SK-N-SH (cell line): ENCODE measurements around the gene BCAS2.

Experiments
- CTCF ChIP-seq: fragments of 200-600 bp; sonication (generic); IDR thresholded peaks from 2 replicates; pipeline ENCODE4 v1.6.1; 2017; ENCODE audit warnings: antibody characterized with exemption, mild to moderate bottlenecking, moderate library complexity
- EP300 ChIP-seq, 2 experiments: IDR thresholded peaks; 2 replicates each; pipeline versions ENCODE4 v1.4.0 to v1.6.1; 2012; ENCODE audit warnings: borderline replicate concordance in 1 of 2, low read depth in 1 of 2, low read length in 1 of 2
- FOXM1 ChIP-seq: IDR thresholded peaks from 2 replicates; pipeline ENCODE4 v1.4.0; 2012; ENCODE audit warnings: low read depth, mild to moderate bottlenecking
- GABPA ChIP-seq: IDR thresholded peaks from 2 replicates; pipeline ENCODE4 v1.4.0; 2012; ENCODE audit warnings: low read depth, mild to moderate bottlenecking
- MAX ChIP-seq: IDR thresholded peaks from 2 replicates; pipeline ENCODE4 v1.4.0; 2012; ENCODE audit warnings: low read depth
- RFX5 ChIP-seq: IDR thresholded peaks from 2 replicates; pipeline ENCODE4 v1.6.1; 2012; ENCODE audit warnings: mild to moderate bottlenecking, improper control_type of control experiment, low read length

- TF ChIP-seq CTCF (no peak), RFX5 (no peak), EP300 (IDR thresholded peaks at IDR 0.05; ENCODE audit: borderline replicate concordance in 1 of 2, low read depth in 1 of 2, low read length in 1 of 2) (no peak), FOXM1 (no peak), GABPA (no peak), MAX (no peak)
Measured at GRCh38 chr1:114550336-114550735, 31.1 kb downstream of the BCAS2 start.
